Endothelial cell of umbilical vein (primary cell): ENCODE data around the gene CCL2. TPM values are rescaled to one million over a fixed set of nuclear protein-coding genes. Genes with fewer than 3 reads are reported as not detected.

Source experiments
- BruUV-seq: library from RNA; stranded (reverse); fragments of 400-500 nt; replicated peaks from 2 replicates; lab custom pipeline; 2021; lab: Mats Ljungman, UMichigan
- CTCF ChIA-PET: fragments of 300-600, 350-600 bp; sonication (Branson Sonifier 250); formaldehyde crosslinking; loops from one replicate; lab custom pipeline; 2021; ENCODE audit warnings: antibody characterized with exemption, inconsistent platforms; lab: Charles Lee
- POLR2A ChIA-PET: fragments of 300-600, 350-600 bp; sonication (Branson Sonifier 250); formaldehyde crosslinking; loops from one replicate; lab custom pipeline; 2021; ENCODE audit warnings: antibody characterized with exemption, inconsistent platforms; lab: Charles Lee
- DNase-seq: peaks from one replicate; pipeline ENCODE4 v3.0.0-alpha.2; 2011; ENCODE audit warnings: low read depth, low spot score
- FAIRE-seq: peaks from 2 replicates; lab custom pipeline; 2011; peaks lifted over from hg19 to GRCh38; lab: Jason Lieb, UNC
- H2AFZ ChIP-seq: 2 replicates; pipeline ENCODE4 v1.6.0; 2012; ENCODE audit warnings: low read depth, low read length, control low read depth, inconsistent platforms
- H3K27ac ChIP-seq: 2 replicates; pipeline ENCODE4 v1.5.1; 2011; ENCODE audit warnings: low read depth, mild to moderate bottlenecking, control low read depth, low read length, moderate library complexity; ENCODE audit not compliant: insufficient read depth
- H3K27me3 ChIP-seq, 2 experiments: 2 replicates each; pipeline versions ENCODE4 v1.6.0 to v1.6.1; 2011; ENCODE audit warnings: low read length in 2 of 2, mixed read lengths in 1 of 2; ENCODE audit not compliant: control insufficient read depth in 2 of 2, insufficient read depth in 2 of 2
- H3K36me3 ChIP-seq, 2 experiments: 2 replicates in 1 of 2; 3 replicates in 1 of 2; pipeline ENCODE4 v1.5.1; 2011; ENCODE audit warnings: low read length in 2 of 2, mild to moderate bottlenecking in 1 of 2, moderate library complexity in 1 of 2; ENCODE audit not compliant: control insufficient read depth in 2 of 2, insufficient read depth in 2 of 2; ENCODE audit errors: extremely low read depth in 1 of 2
- H3K4me1 ChIP-seq: 3 replicates; pipeline ENCODE4 v1.5.1; 2011; ENCODE audit warnings: mild to moderate bottlenecking, low read length; ENCODE audit not compliant: control insufficient read depth, insufficient read depth; ENCODE audit errors: extremely low read depth
- H3K4me2 ChIP-seq: 2 replicates; pipeline ENCODE4 v1.6.1; 2011; ENCODE audit warnings: low read length, control low read depth, mixed read lengths; ENCODE audit not compliant: insufficient read depth
- H3K4me3 ChIP-seq, 3 experiments: fragments of 200-600 bp in 1 of 3; sonication (generic), shearing (Covaris generic) in 1 of 3; replicated peaks in 1 of 3; 2 replicates each; pipeline ENCODE4 v1.5.1; 2011 to 2016; ENCODE audit warnings: control low read depth in 3 of 3, low read length in 3 of 3, mild to moderate bottlenecking in 2 of 3, inconsistent platforms in 1 of 3, low read depth in 1 of 3, moderate library complexity in 1 of 3; ENCODE audit not compliant: insufficient read depth in 1 of 3
- H3K79me2 ChIP-seq: 2 replicates; pipeline ENCODE4 v1.6.0; 2012; ENCODE audit warnings: low read length, inconsistent platforms; ENCODE audit not compliant: control insufficient read depth, insufficient read depth
- H3K9ac ChIP-seq: replicated peaks from 2 replicates; pipeline ENCODE3; 2011; ENCODE audit warnings: low read length, control low read depth; ENCODE audit not compliant: insufficient read depth; ENCODE audit errors: extremely low read depth
- H3K9me1 ChIP-seq: replicated peaks from 3 replicates; pipeline ENCODE4 v1.6.0; 2011; ENCODE audit warnings: mild to moderate bottlenecking, low read length; ENCODE audit not compliant: control insufficient read depth, insufficient read depth; ENCODE audit errors: extremely low read depth
- H3K9me3 ChIP-seq: replicated peaks from 2 replicates; pipeline ENCODE4 v1.5.1; 2012; ENCODE audit warnings: low read length, inconsistent platforms; ENCODE audit not compliant: control insufficient read depth, insufficient read depth
- H4K20me1 ChIP-seq: replicated peaks from 2 replicates; pipeline ENCODE3; 2011; ENCODE audit warnings: mild to moderate bottlenecking, low read length; ENCODE audit not compliant: control insufficient read depth, insufficient read depth; ENCODE audit errors: extremely low read depth
- FOS ChIP-seq: IDR thresholded peaks from 2 replicates; pipeline ENCODE4 v1.6.1; 2011; ENCODE audit warnings: mild to moderate bottlenecking, low read length, moderate library complexity, borderline replicate concordance; ENCODE audit not compliant: insufficient read depth
- JUN ChIP-seq: IDR thresholded peaks from 2 replicates; pipeline ENCODE4 v1.6.1; 2011; ENCODE audit warnings: borderline replicate concordance, low read depth; ENCODE audit not compliant: insufficient read length, insufficient read depth
- MYC ChIP-seq: IDR thresholded peaks from one replicate; pipeline ENCODE4 v1.6.1; 2011; ENCODE audit warnings: mild to moderate bottlenecking, low read depth, low read length
- dilution Hi-C: fragments of 300-500 bp; cut with MboI; formaldehyde crosslinking; loops from one replicate; pipeline ENCODE4 v1.15.0; 2019; ENCODE audit warnings: low sequenced_read_pairs; ENCODE audit not compliant: extremely low pct_ligation_motif_present
- intact Hi-C: fragments of 100-400 bp; cut with micrococcal nuclease; formaldehyde crosslinking; loops from one replicate; pipeline ENCODE4 v1.10.0; 2022
- polyA plus RNA-seq, 4 experiments: library from polyadenylated mRNA; depleted of rRNA in 3 of 4; stranded (reverse) in 3 of 4; unstranded in 1 of 4; fragments of >200 nt; gene quantifications; 2 replicates each; pipeline versions ENCODE4 v1.2.1 to v1.2.3, GENCODE V29; 2011 to 2012; ENCODE audit warnings: missing spikeins in 1 of 4
- total RNA-seq: library from RNA; stranded (reverse); gene quantifications from 2 replicates; pipeline ENCODE4 v1.2.3, GENCODE V29; 2021

CCL2 gene
- total and polyA plus RNA-seq, 2 donors (not counting 3 experiments of a cell fraction or from before 2014, with no cell fraction given): 238 to 599 TPM

GRCh38 chr17:34269969-34270368, 14.9 kb downstream of the CCL2 start, which contains the start of gene CCL7:
CCL7 (plus strand) TSS chr17:34270221; CDS start chr17:34270291, 70 bp downstream.
- Histone ChIP-seq H3K9ac (no peak within 1 kb of the TSS), H2AFZ (no peak within 1 kb of the TSS), H4K20me1 (no peaks in the 10 kb centered on the region), H3K9me1 (no peaks in the 10 kb centered on the region), H3K79me2 (no peaks in the 10 kb centered on the region), H3K36me3 (no peaks in the 10 kb centered on the region), H3K27me3 (peaks cover 0 to 7% of the 10 kb centered on the region in 2 experiments), H3K27ac (no peak within 1 kb of the TSS), H3K4me3 (no peak within 1 kb of the TSS), H3K4me2 (peak within 1 kb of the TSS; percentile 8), H3K4me1 (peaks cover 7% of the 10 kb centered on the region), H3K9me3 (no peaks in the 10 kb centered on the region)
- ChIA-PET POLR2A (no interaction called here), CTCF (interaction anchor here (0.9 to 2.4 kb wide), 9 partner anchors 10 to 92 kb away, joined by 3 to 17 read pairs (median 3); no protein-coding TSS in a partner anchor)
- DNase-seq (peak; percentile 79), FAIRE-seq (no peak)
- dilution Hi-C loops: no loop called here
- intact Hi-C loops: no loop called here
- no TSS peak for BruUV-seq
- TF ChIP-seq JUN (peak; percentile 34), FOS (peak; percentile 69), MYC (no peak)

DNA sequence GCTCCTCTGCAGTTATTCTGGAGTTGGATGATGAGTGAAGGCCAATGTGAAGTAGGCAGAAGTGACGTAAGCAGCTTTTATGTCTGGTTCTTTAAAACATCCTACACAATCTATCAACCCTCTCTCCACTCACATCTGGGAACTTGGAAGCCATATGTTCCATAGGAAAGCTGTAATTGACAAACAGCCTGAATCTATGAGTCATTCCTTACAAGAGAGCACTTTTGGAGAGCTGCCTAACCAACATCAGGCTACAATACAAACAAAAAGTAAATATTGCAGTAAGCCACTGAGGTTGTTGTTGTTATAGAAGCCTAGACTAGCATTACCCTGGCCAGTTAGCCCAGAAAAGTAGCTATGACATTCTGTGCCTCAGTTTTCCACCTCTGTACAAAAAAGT, 20.8 kb downstream of the CCL2 start:
- Histone ChIP-seq H3K36me3 (no peaks in the 10 kb centered on the region), H3K79me2 (no peaks in the 10 kb centered on the region), H3K4me3 (no peak overlapping the region), H2AFZ (no peak overlapping the region), H3K4me1 (peaks cover 8% of the 10 kb centered on the region), H4K20me1 (no peaks in the 10 kb centered on the region), H3K9ac (no peak overlapping the region), H3K27ac (no peak overlapping the region), H3K27me3 (peaks cover 2 to 7% of the 10 kb centered on the region in 2 experiments), H3K9me1 (no peaks in the 10 kb centered on the region), H3K4me2 (no peak overlapping the region), H3K9me3 (no peaks in the 10 kb centered on the region)
- peak; percentile 90 for DNase-seq
- TF ChIP-seq JUN (peak; percentile 85), MYC (no peak), FOS (peak; percentile 79)
- BruUV-seq: no TSS peak
- intact Hi-C loops (no loop called here), dilution Hi-C loops (no loop called here)
- POLR2A ChIA-PET: interaction anchor here (1.0 to 1.1 kb wide), 2 partner anchors 21 to 26 kb away, joined by 3 to 4 read pairs; partner anchors contain the start of gene CCL2
- FAIRE-seq: peak; percentile 68
- CTCF ChIA-PET: interaction anchor here (0.8 to 4.7 kb wide), 9 partner anchors 10 to 105 kb away, joined by 3 to 28 read pairs (median 5); partner anchors contain the start of gene CCL11
